GM12865 (cell line): ENCODE data around the gene CACNB1.
"Not testable (repeated sequence)": the region's sequence is repeated elsewhere in the genome, so short reads cannot be mapped to it uniquely, and the experiment has no call there.

ENCODE experiments used
- DNase-seq: peaks from one replicate; pipeline ENCODE4 v3.0.0; 2010; ENCODE audit warnings: low read depth
- H3K4me3 ChIP-seq: 2 replicates; pipeline ENCODE4 v1.5.1; 2011; ENCODE audit warnings: mild to moderate bottlenecking, low read depth, low read length, control low read depth
- TF ChIP-seq, protein P1 (sequence below): IDR thresholded peaks from 2 replicates; pipeline ENCODE4 v1.5.1; 2011; ENCODE audit warnings: low read length, control low read depth, low read depth, inconsistent platforms; ENCODE audit not compliant: insufficient read depth; ENCODE audit errors: missing control alignments

Gene CACNB1

DNA sequence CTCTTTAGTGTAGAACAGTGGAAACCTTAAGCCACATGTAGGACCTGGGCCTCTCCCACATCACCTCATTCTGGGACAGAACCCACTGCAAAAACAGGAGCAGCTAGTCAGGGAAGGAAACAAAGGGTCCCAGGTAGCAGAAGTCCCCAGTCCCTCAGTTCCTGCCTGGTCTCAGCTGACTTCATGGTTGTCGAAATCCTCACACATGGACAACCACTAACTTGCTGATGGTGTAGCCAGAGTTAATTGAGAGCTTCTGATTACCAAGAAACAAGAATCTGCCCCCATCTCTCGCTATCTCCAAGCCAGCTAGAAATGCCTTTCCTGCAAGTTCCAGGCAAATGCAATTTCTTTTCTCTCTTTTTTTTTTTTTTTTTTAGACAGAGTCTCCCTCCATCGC lies 28.0 kb downstream of the CACNB1 start:
- H3K4me3 ChIP-seq = no peak overlapping the region
- TF ChIP-seq, protein P1, sequence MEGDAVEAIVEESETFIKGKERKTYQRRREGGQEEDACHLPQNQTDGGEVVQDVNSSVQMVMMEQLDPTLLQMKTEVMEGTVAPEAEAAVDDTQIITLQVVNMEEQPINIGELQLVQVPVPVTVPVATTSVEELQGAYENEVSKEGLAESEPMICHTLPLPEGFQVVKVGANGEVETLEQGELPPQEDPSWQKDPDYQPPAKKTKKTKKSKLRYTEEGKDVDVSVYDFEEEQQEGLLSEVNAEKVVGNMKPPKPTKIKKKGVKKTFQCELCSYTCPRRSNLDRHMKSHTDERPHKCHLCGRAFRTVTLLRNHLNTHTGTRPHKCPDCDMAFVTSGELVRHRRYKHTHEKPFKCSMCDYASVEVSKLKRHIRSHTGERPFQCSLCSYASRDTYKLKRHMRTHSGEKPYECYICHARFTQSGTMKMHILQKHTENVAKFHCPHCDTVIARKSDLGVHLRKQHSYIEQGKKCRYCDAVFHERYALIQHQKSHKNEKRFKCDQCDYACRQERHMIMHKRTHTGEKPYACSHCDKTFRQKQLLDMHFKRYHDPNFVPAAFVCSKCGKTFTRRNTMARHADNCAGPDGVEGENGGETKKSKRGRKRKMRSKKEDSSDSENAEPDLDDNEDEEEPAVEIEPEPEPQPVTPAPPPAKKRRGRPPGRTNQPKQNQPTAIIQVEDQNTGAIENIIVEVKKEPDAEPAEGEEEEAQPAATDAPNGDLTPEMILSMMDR = no peak
- DNase-seq = no peak

DNA sequence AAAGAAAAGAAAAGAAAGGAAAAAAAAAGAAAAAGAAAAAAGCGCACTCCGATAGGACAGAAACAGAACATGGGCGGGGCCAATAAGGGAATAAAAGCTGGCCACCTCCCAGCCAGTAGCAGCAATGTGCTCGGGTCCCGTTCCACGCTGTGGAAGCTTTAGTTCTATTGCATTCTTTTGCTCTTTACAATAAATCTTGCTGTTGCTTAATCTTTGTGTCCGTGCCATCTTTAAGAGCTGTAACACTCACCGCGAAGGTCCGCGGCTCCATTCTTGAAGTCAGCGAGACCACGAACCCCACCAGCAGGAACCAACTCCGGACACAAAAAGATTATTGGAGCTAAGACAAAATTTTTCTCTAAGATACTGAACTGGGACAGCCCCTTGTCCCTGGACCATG lies 28.4 kb downstream of the CACNB1 start:
- no peak overlapping the region for H3K4me3 ChIP-seq
- TF ChIP-seq, protein P1 = no peak
- no peak for DNase-seq

DNA sequence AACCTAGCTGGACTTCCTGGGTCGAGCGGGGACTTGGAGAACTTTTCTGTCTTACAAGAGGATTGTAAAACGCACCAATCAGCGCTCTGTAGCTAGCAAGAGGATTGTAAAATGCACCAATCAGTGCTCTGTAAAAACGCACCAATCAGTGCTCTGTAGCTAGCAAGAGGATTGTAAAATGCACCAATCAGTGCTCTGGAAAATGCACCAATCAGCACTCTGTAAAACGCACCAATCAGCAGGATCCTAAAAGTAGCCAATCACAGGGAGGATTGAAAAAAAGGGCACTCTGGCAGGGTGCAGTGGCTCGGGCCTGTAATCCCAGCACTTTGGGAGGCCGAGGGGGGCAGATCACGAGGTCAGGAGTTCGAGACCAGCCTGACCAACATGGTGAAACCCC lies 29.0 kb downstream of the CACNB1 start:
- H3K4me3 ChIP-seq, DNase-seq: not testable (repeated sequence)

DNA sequence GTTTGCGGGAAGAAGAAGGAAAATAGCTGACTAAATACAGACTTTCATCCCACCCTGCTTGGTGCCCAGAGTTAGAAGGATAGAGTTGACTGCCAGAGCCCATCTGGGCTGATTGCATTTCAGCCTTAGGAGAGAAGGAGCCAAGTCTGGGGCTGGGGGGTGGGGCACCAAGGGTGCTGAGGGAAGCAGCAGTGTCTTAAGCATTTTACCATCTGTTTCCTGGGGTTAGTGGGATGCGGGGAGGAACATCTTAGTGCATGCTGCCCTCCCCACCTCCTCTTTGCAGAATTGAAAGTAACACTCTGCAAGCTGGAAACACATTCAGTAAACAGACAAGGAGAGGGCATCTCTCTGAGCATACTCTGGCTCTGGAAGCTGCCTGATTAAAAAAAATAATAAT lies 30.0 kb downstream of the CACNB1 start:
- DNase-seq = peak; percentile 22
- no peak overlapping the region for H3K4me3 ChIP-seq
- TF ChIP-seq, protein P1 = no peak

DNA sequence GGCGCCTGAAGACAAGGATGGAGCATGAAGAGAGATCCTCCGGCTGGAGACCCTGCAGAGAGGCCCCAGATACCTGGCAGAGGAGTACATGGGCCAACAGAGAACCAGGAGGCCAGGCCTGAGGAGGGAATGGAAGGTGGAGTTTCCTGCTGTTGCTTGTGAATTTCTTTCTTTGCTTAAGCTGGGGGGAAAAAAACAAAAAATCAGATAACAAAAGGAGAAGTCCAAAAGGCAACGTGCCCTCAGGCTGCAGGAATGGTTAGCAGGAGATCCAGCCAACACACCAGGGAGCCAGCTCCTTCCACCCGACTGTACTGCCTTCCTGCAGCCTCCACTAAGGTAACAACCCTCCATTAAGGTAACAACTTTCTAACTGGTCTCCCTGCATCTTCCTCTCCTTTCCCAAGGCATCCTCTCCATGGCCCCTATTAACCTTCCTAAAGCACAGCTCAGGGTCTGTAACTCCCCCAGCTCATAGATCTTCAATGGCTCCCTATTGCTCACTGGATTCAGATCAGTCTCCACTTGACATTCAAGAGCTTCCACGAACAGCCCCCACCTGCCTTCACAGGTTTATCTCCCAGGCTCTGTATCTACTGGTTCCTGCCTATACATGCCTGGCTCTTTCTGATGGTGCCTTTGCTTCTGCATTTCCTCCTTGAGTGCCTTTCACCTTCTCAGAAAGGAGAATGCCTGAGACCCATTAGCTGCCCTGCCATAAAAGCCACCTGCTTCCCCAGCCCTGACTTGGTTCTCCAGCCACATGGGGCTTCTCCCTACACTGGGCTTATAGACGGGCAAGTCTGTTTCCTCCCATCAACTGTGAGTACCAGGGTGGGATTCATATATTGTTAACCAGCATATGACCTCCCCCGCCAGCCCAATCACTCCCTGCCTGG lies 30.8 kb downstream of the CACNB1 start:
- no peak for DNase-seq
- H3K4me3 ChIP-seq = no peak overlapping the region
- TF ChIP-seq, protein P1 = no peak

DNA sequence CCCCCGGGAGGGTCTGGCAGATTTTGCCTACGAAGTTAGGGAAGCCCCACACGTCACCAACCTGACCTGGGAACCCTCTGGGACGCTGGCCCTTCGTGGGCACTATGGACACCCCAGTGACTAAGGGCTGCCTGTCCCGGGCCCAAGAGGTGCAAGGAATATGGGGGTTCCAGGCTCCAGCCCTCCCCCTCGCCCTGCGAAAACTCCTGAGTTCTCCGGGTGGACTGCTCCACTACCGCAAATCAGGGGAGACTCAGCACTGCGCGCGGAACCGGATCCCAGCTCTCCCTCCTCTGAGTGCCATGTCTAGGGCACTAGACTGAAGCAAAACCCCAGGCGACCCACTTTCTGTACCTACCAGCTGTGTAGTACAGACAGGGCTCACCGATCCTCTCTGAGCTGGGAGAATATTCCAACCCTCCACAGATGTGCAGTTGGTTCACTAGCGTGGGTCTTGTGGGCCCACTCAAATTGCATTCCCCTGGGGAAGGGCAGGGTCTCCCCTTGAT lies 31.6 kb downstream of the CACNB1 start, which contains the start of gene ARL5C:
Gene ARL5C (minus strand): TSS at position 321 of the 509 bp plus-strand sequence. CDS start 401 bp downstream, outside the sequence.
- no peak for DNase-seq
- peak within 1 kb of the TSS; percentile 56 for H3K4me3 ChIP-seq
- TF ChIP-seq, protein P1 = no peak

DNA sequence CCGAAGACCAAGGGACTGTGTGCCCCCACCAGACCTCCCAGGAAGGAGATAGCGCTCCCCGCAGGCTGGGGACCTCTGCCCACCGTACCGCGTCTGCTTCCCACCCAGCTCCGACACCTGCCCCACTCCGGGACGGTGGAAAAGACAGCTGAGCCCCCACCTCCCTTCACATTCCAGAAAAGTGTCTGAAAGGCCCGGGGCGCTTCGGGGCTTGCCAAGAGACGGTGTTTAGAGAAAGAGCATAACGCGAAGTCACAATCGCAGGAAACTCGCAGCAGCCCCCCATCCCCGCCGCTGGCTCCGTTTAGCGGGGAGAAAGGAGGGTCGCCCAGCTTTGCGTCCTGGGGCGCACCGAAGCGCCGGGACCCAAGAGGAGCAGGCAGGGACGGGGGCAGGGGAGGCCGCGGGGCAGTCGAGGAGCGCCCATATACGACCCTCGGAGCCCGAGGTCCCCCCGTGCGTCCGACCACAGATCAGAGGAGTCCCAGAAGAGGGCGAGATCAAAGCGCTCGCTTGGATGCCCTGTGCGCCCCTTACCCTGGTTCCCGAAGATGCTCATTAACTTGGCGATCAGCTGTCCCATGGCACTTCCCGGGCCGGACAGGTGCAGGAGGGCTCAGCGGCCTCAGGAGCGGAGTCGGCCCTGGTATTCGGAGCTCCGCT lies 32.2 kb downstream of the CACNB1 start:
- no peak for DNase-seq
- TF ChIP-seq, protein P1 = no peak
- H3K4me3 ChIP-seq = peak overlapping the region; percentile 56
